SK-N-MC (cell line): Measurements from ENCODE around the gene PGBD2.

Experiments
- EZH2 ChIP-seq: fragments of 200-600 bp; sonication (generic); IDR thresholded peaks from one replicate; pipeline ENCODE4 v1.6.1; 2017; ENCODE audit warnings: antibody characterized with exemption
- FOXP2 ChIP-seq: optimal IDR thresholded peaks from 2 replicates; pipeline ENCODE3; 2011; ENCODE audit warnings: mild to moderate bottlenecking, moderate library complexity; ENCODE audit not compliant: insufficient read depth; ENCODE audit errors: extremely low read length, control extremely low read depth
- POLR2AphosphoS5 ChIP-seq: IDR thresholded peaks from 2 replicates; pipeline ENCODE4 v1.6.1; 2012; ENCODE audit warnings: mild to moderate bottlenecking, low read depth, low read length, borderline replicate concordance

GRCh38 chr1:248886237-248886895 is 19.7 kb upstream of the PGBD2 start:
- TF ChIP-seq POLR2AphosphoS5 (no peak), EZH2 (no peak), FOXP2 (no peak)
